ENCODE data around the gene ZYX. TPM values are rescaled to one million over a fixed set of nuclear protein-coding genes. Genes with fewer than 3 reads are reported as not detected.

Gene ZYX
- total and polyA plus RNA-seq, 4 donors = 18.3 to 169 (median 98.0) TPM

- H3K4me1 ChIP-seq (ENCODE audit: control insufficient read depth, insufficient read depth, low read length) = no peaks in the 10 kb centered on the region
- 100% methylated on average over 1 of the region's 2 CpGs for WGBS (ENCODE audit: insufficient coverage)
- no peaks in the 10 kb centered on the region for H3K9me3 ChIP-seq (ENCODE audit: control insufficient read depth, insufficient read depth, low read length)
- no peak for DNase-seq (ENCODE audit: low read depth in 4 of 6, low spot score in 6 of 6)
- no peaks in the 10 kb centered on the region for H3K27me3 ChIP-seq (ENCODE audit: control insufficient read depth, insufficient read depth, low read length)
- no peak overlapping the region for H3K27ac ChIP-seq (ENCODE audit: low read depth, low read length)
- H3K36me3 ChIP-seq (ENCODE audit: control insufficient read depth, insufficient read depth, low read length) = no peaks in the 10 kb centered on the region
- H3K4me3 ChIP-seq (ENCODE audit: low read depth, low read length) = no peak overlapping the region
Measured at GRCh38 chr7:143431109-143431508, 50.0 kb downstream of the ZYX start.

GRCh38 chr7:143433759-143434158, 52.6 kb downstream of the ZYX start:
- no peaks in the 10 kb centered on the region for H3K4me1 ChIP-seq (ENCODE audit: control insufficient read depth, insufficient read depth, low read length)
- no peak overlapping the region for H3K27ac ChIP-seq (ENCODE audit: low read depth, low read length)
- H3K4me3 ChIP-seq (ENCODE audit: low read depth, low read length) = no peak overlapping the region
- no peak for DNase-seq (ENCODE audit: low read depth in 4 of 6, low spot score in 6 of 6)
- no CpG with 5 or more reads among the region's 4 CpGs for WGBS (ENCODE audit: insufficient coverage)
- no peaks in the 10 kb centered on the region for H3K9me3 ChIP-seq (ENCODE audit: control insufficient read depth, insufficient read depth, low read length)
- H3K36me3 ChIP-seq (ENCODE audit: control insufficient read depth, insufficient read depth, low read length) = no peaks in the 10 kb centered on the region
- no peaks in the 10 kb centered on the region for H3K27me3 ChIP-seq (ENCODE audit: control insufficient read depth, insufficient read depth, low read length)

- Histone ChIP-seq H3K4me1 (ENCODE audit: control insufficient read depth, insufficient read depth, low read length) (no peaks in the 10 kb centered on the region), H3K9me3 (ENCODE audit: control insufficient read depth, insufficient read depth, low read length) (no peaks in the 10 kb centered on the region), H3K27ac (ENCODE audit: low read depth, low read length) (no peak overlapping the region), H3K4me3 (ENCODE audit: low read depth, low read length) (no peak overlapping the region), H3K27me3 (ENCODE audit: control insufficient read depth, insufficient read depth, low read length) (no peaks in the 10 kb centered on the region), H3K36me3 (ENCODE audit: control insufficient read depth, insufficient read depth, low read length) (no peaks in the 10 kb centered on the region)
- 93% methylated on average over 9 of the region's 9 CpGs for WGBS (ENCODE audit: insufficient coverage)
- no peak for DNase-seq (ENCODE audit: low read depth in 4 of 6, low spot score in 6 of 6)
Measured at GRCh38 chr7:143434660-143435059, 53.5 kb downstream of the ZYX start.

- Histone ChIP-seq H3K27me3 (ENCODE audit: control insufficient read depth, insufficient read depth, low read length) (no peaks in the 10 kb centered on the region), H3K4me1 (ENCODE audit: control insufficient read depth, insufficient read depth, low read length) (no peaks in the 10 kb centered on the region), H3K27ac (ENCODE audit: low read depth, low read length) (no peak overlapping the region), H3K4me3 (ENCODE audit: low read depth, low read length) (no peak overlapping the region), H3K9me3 (ENCODE audit: control insufficient read depth, insufficient read depth, low read length) (no peaks in the 10 kb centered on the region), H3K36me3 (ENCODE audit: control insufficient read depth, insufficient read depth, low read length) (no peaks in the 10 kb centered on the region)
- DNase-seq (ENCODE audit: low read depth in 4 of 6, low spot score in 6 of 6) = no peak
- no CpG with 5 or more reads among the region's 2 CpGs for WGBS (ENCODE audit: insufficient coverage)
Measured at GRCh38 chr7:143435266-143435665, 54.1 kb downstream of the ZYX start.

- Histone ChIP-seq H3K9me3 (ENCODE audit: control insufficient read depth, insufficient read depth, low read length) (no peaks in the 10 kb centered on the region), H3K4me1 (ENCODE audit: control insufficient read depth, insufficient read depth, low read length) (no peaks in the 10 kb centered on the region), H3K27ac (ENCODE audit: low read depth, low read length) (no peak overlapping the region), H3K36me3 (ENCODE audit: control insufficient read depth, insufficient read depth, low read length) (no peaks in the 10 kb centered on the region), H3K4me3 (ENCODE audit: low read depth, low read length) (no peak overlapping the region), H3K27me3 (ENCODE audit: control insufficient read depth, insufficient read depth, low read length) (no peaks in the 10 kb centered on the region)
- WGBS (ENCODE audit: insufficient coverage) = 67% methylated on average over 2 of the region's 3 CpGs
- DNase-seq (ENCODE audit: low read depth in 4 of 6, low spot score in 6 of 6) = no peak
Measured at GRCh38 chr7:143436325-143436946, 55.3 kb downstream of the ZYX start.

- no peak for DNase-seq (ENCODE audit: low read depth in 4 of 6, low spot score in 6 of 6)
- Histone ChIP-seq H3K4me3 (ENCODE audit: low read depth, low read length) (no peak overlapping the region), H3K27me3 (ENCODE audit: control insufficient read depth, insufficient read depth, low read length) (no peaks in the 10 kb centered on the region), H3K27ac (ENCODE audit: low read depth, low read length) (no peak overlapping the region), H3K4me1 (ENCODE audit: control insufficient read depth, insufficient read depth, low read length) (no peaks in the 10 kb centered on the region), H3K9me3 (ENCODE audit: control insufficient read depth, insufficient read depth, low read length) (no peaks in the 10 kb centered on the region), H3K36me3 (ENCODE audit: control insufficient read depth, insufficient read depth, low read length) (no peaks in the 10 kb centered on the region)
- 83% methylated on average over 3 of the region's 4 CpGs for WGBS (ENCODE audit: insufficient coverage)
Measured at GRCh38 chr7:143437578-143437977, 56.4 kb downstream of the ZYX start.

GRCh38 chr7:143439866-143440265, 58.7 kb downstream of the ZYX start:
- H3K4me1 ChIP-seq (ENCODE audit: control insufficient read depth, insufficient read depth, low read length) = no peaks in the 10 kb centered on the region
- H3K36me3 ChIP-seq (ENCODE audit: control insufficient read depth, insufficient read depth, low read length) = no peaks in the 10 kb centered on the region
- H3K27me3 ChIP-seq (ENCODE audit: control insufficient read depth, insufficient read depth, low read length) = no peaks in the 10 kb centered on the region
- no peaks in the 10 kb centered on the region for H3K9me3 ChIP-seq (ENCODE audit: control insufficient read depth, insufficient read depth, low read length)
- DNase-seq (ENCODE audit: low read depth in 4 of 6, low spot score in 6 of 6) = no peak
- H3K4me3 ChIP-seq (ENCODE audit: low read depth, low read length) = no peak overlapping the region
- no peak overlapping the region for H3K27ac ChIP-seq (ENCODE audit: low read depth, low read length)
- WGBS (ENCODE audit: insufficient coverage) = no CpG with 5 or more reads among the region's 2 CpGs

Small RNA genes within 50 kb of the gene (small RNA-seq; reads per million reads assigned to genes)
- gene MIR6892 (ENCODE audit: low replicate concordance) = 0.18 reads per million

Other genes starting within 250 kb of the ZYX start
- gene PIP, start 249.3 kb upstream of the ZYX start, total RNA-seq = not detected
- not detected for gene PIP, start 249.3 kb upstream of the ZYX start, polyA plus RNA-seq (ENCODE audit: insufficient read length in 2 of 2)
- not detected for gene TAS2R39, start 197.9 kb upstream of the ZYX start, total RNA-seq
- not detected for gene TAS2R39, start 197.9 kb upstream of the ZYX start, polyA plus RNA-seq (ENCODE audit: insufficient read length in 2 of 2)
- gene TAS2R40, start 159.3 kb upstream of the ZYX start, total RNA-seq = not detected
- not detected for gene TAS2R40, start 159.3 kb upstream of the ZYX start, polyA plus RNA-seq (ENCODE audit: insufficient read length in 2 of 2)
- 100 to 1,000 TPM in 1 of 2 donors, 10 to 100 TPM in 1; 58.2 to 131 TPM for gene GSTK1, start 117.9 kb upstream of the ZYX start, total RNA-seq
- 10 to 100 TPM; 84.6 to 91.7 TPM for gene GSTK1, start 117.9 kb upstream of the ZYX start, polyA plus RNA-seq (ENCODE audit: insufficient read length in 2 of 2)
- 1 to 10 TPM in 1 of 2 donors, under 1 TPM in 1; 0.59 to 2.2 TPM for gene TMEM139, start 96.4 kb upstream of the ZYX start, total RNA-seq
- gene TMEM139, start 96.4 kb upstream of the ZYX start, polyA plus RNA-seq (ENCODE audit: insufficient read length in 2 of 2) = 1 to 10 TPM; 1.3 to 2.2 TPM
- gene CASP2, start 93.0 kb upstream of the ZYX start, total RNA-seq = 10 to 100 TPM; 14.2 to 17.6 TPM
- 10 to 100 TPM; 21.9 to 28.5 TPM for gene CASP2, start 93.0 kb upstream of the ZYX start, polyA plus RNA-seq (ENCODE audit: insufficient read length in 2 of 2)
- under 1 TPM in 1 of 2 donors, not detected in 1; 0.28 TPM for gene CLCN1, start 65.2 kb upstream of the ZYX start, total RNA-seq
- under 1 TPM; 0.06 to 0.68 TPM for gene CLCN1, start 65.2 kb upstream of the ZYX start, polyA plus RNA-seq (ENCODE audit: insufficient read length in 2 of 2)
- gene FAM131B, start 18.6 kb upstream of the ZYX start, total RNA-seq = 10 to 100 TPM; 26.7 to 53.5 TPM
- gene FAM131B, start 18.6 kb upstream of the ZYX start, polyA plus RNA-seq (ENCODE audit: insufficient read length in 2 of 2) = 100 to 1,000 TPM; 108 to 112 TPM
- gene EPHA1, start 27.5 kb downstream of the ZYX start, total RNA-seq = under 1 TPM; 0.89 to 0.94 TPM
- 1 to 10 TPM; 3.6 to 6.6 TPM for gene EPHA1, start 27.5 kb downstream of the ZYX start, polyA plus RNA-seq (ENCODE audit: insufficient read length in 2 of 2)
- not detected for gene TAS2R60, start 62.1 kb downstream of the ZYX start, total RNA-seq
- gene TAS2R60, start 62.1 kb downstream of the ZYX start, polyA plus RNA-seq (ENCODE audit: insufficient read length in 2 of 2) = not detected
- not detected for gene TAS2R41, start 96.5 kb downstream of the ZYX start, total RNA-seq
- gene TAS2R41, start 96.5 kb downstream of the ZYX start, polyA plus RNA-seq (ENCODE audit: insufficient read length in 2 of 2) = not detected
- under 1 TPM; 0.50 TPM for gene CTAGE15, start 190.5 kb downstream of the ZYX start, total RNA-seq
- under 1 TPM in 1 of 2 donors, not detected in 1; 0.19 TPM for gene CTAGE15, start 190.5 kb downstream of the ZYX start, polyA plus RNA-seq (ENCODE audit: insufficient read length in 2 of 2)
- 1 to 10 TPM; 1.5 to 2.3 TPM for gene TCAF2, start 239.6 kb downstream of the ZYX start, total RNA-seq
- gene TCAF2, start 239.6 kb downstream of the ZYX start, polyA plus RNA-seq (ENCODE audit: insufficient read length in 2 of 2) = 1 to 10 TPM; 2.7 to 2.8 TPM

Measured in spinal cord (tissue), 10 donors.